Tibial nerve (tissue), 4 donors: Measurements from ENCODE around the gene MEPE. TPM values are rescaled to one million over a fixed set of nuclear protein-coding genes. Genes with fewer than 3 reads are reported as not detected.

Experiments used
- DNase-seq, 2 donors: peaks; one replicate each; pipeline ENCODE4 v3.0.0-alpha.2; 2019; ENCODE audit warnings: low spot score in 2 of 2
- H3K27ac ChIP-seq, 4 donors: fragments of 200-600 bp; sonication (generic) in 3 of 4; one replicate each; pipeline ENCODE4 v1.5.1; 2017 to 2019; ENCODE audit warnings: mild to moderate bottlenecking in 1 of 4
- H3K27me3 ChIP-seq, 2 donors: fragments of 200-600 bp; sonication (generic) in 1 of 2; one replicate each; pipeline versions ENCODE4 v1.5.1 to v1.6.0; 2017 to 2019
- H3K36me3 ChIP-seq, 3 donors: fragments of 200-600 bp; sonication (generic); one replicate each; pipeline ENCODE4 v1.5.1; 2018 to 2019
- H3K4me1 ChIP-seq, 4 donors: fragments of 200-600 bp; sonication (generic) in 3 of 4; one replicate each; pipeline ENCODE4 v1.5.1; 2017 to 2019
- H3K4me3 ChIP-seq, 4 donors: fragments of 200-600 bp; sonication (generic) in 3 of 4; one replicate each; pipeline ENCODE4 v1.5.1; 2017 to 2019; ENCODE audit warnings: mild to moderate bottlenecking in 1 of 4, moderate library complexity in 1 of 4
- H3K9me3 ChIP-seq, 4 donors: fragments of 200-600 bp; sonication (generic) in 3 of 4; one replicate each; pipeline ENCODE4 v1.5.1; 2017 to 2019
- EP300 ChIP-seq, 2 donors: sonication (generic); formaldehyde crosslinking; IDR thresholded peaks; one replicate each; pipeline ENCODE4 v1.6.1; 2017; ENCODE audit warnings: antibody characterized with exemption in 2 of 2, mild to moderate bottlenecking in 1 of 2
- POLR2A ChIP-seq, 2 donors: fragments of 450-650 bp; IDR thresholded peaks; one replicate each; pipeline ENCODE4 v1.6.1; 2017; ENCODE audit warnings: antibody characterized with exemption in 2 of 2, mild to moderate bottlenecking in 2 of 2, moderate library complexity in 2 of 2
- WGBS, 2 donors: methylation state at CpG; one replicate each; pipeline ENCODE4 v1.1.5; 2018; 5-methylcytosine and 5-hydroxymethylcytosine counted together
- total RNA-seq, 4 donors: library from RNA; depleted of rRNA; stranded (reverse); fragments of >200 nt; gene quantifications; one replicate each; pipeline ENCODE4 v1.1.0, GENCODE V29; 2016
- TF ChIP-seq, protein P1 (sequence below), 5 experiments: fragments of 200-600 bp in 3 of 5; fragments of 450-650 bp in 2 of 5; sonication (generic) in 3 of 5; IDR thresholded peaks; one replicate each; pipeline ENCODE4 v1.5.1; 2016 to 2019; ENCODE audit warnings: antibody characterized with exemption in 5 of 5, mild to moderate bottlenecking in 3 of 5, moderate library complexity in 2 of 5

MEPE gene
- total RNA-seq, 4 donors from 2014 or later: not detected

DNA sequence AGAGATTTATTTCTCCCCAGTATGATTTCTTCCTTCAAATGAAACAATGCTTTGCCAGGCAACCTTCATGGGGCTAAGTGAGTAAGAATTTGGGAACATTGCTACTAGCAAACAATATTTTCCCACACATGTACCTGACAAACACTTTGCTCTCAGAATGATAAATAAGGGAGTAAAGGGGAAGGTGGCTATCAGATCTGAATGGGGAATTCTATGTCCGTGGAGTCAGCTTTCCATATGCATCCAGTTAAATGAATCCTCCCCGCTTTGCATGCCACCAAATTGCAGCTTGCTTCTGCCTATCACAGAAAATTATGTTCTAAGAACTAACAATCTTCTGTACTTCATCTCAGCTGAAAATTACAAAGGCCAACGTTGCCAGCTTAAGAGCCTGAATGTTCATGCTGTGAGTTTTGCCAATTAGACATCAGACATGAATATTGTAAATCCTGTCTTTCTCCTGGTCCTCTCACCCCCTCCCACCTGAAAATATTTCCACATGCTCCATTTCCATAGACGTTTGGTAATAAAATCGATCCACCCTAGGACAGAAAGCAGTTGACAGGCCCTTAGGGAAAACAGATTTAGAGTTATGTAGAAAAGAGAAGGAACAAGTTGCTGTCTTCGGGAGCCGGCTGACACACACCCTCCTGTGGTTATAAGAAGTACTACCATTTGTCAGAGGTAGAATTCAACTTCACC lies 6.3 kb downstream of the MEPE start:
- whole genome bisulfite sequencing, 2 donors: 21 to 24% methylated on average over 7 of the region's 7 CpGs
- TF ChIP-seq POLR2A (IDR thresholded peaks at IDR 0.05) (no peak), EP300 (IDR thresholded peaks at IDR 0.05) (peak in 1 of 2 donors; percentile 38)
- TF ChIP-seq, protein P1, sequence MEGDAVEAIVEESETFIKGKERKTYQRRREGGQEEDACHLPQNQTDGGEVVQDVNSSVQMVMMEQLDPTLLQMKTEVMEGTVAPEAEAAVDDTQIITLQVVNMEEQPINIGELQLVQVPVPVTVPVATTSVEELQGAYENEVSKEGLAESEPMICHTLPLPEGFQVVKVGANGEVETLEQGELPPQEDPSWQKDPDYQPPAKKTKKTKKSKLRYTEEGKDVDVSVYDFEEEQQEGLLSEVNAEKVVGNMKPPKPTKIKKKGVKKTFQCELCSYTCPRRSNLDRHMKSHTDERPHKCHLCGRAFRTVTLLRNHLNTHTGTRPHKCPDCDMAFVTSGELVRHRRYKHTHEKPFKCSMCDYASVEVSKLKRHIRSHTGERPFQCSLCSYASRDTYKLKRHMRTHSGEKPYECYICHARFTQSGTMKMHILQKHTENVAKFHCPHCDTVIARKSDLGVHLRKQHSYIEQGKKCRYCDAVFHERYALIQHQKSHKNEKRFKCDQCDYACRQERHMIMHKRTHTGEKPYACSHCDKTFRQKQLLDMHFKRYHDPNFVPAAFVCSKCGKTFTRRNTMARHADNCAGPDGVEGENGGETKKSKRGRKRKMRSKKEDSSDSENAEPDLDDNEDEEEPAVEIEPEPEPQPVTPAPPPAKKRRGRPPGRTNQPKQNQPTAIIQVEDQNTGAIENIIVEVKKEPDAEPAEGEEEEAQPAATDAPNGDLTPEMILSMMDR (IDR thresholded peaks at IDR 0.05): peak; percentile 67 to 83 (median 77)
- H3K9me3 ChIP-seq: no peaks in the 10 kb centered on the region
- no peaks in the 10 kb centered on the region for H3K36me3 ChIP-seq
- peaks cover 0 to 24% (median 10%) of the 10 kb centered on the region in 4 donors for H3K4me1 ChIP-seq
- DNase-seq: peak in 1 of 2 donors; percentile 23
- H3K27me3 ChIP-seq: no peaks in the 10 kb centered on the region
- H3K27ac ChIP-seq: peak overlapping the region; percentile 11 to 85 (median 56)
- no peak overlapping the region for H3K4me3 ChIP-seq

DNA sequence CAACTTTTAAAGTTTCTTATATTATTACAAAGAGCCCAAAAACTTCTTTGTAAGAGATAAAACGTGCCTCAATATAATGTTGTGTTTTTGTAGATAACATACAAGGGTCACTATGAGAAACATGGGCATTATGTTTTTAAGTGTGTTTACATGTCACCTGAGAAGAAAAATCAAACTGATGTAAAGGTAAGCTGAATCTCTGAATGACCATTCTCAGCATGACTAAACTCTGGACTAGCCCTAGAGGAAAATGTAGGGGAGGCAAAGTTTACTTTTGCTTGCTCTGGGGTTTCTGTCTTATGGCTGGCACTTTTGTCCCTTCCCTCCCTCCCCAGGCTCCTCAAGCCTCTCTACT lies 6.8 kb downstream of the MEPE start:
- Histone ChIP-seq H3K27me3 (no peaks in the 10 kb centered on the region), H3K27ac (peak overlapping the region in 3 of 4 donors; percentile 42 to 85 (median 70)), H3K9me3 (no peaks in the 10 kb centered on the region), H3K4me3 (no peak overlapping the region), H3K36me3 (no peaks in the 10 kb centered on the region), H3K4me1 (peaks cover 0 to 29% (median 10%) of the 10 kb centered on the region in 4 donors)
- WGBS, 2 donors: 0 to 7% methylated on average over 1 of the region's 1 CpG
- TF ChIP-seq EP300 (IDR thresholded peaks at IDR 0.05): no peak
- TF ChIP-seq, protein P1 (IDR thresholded peaks at IDR 0.05): peak in 1 of 5 experiments; percentile 30
- no peak for DNase-seq

DNA sequence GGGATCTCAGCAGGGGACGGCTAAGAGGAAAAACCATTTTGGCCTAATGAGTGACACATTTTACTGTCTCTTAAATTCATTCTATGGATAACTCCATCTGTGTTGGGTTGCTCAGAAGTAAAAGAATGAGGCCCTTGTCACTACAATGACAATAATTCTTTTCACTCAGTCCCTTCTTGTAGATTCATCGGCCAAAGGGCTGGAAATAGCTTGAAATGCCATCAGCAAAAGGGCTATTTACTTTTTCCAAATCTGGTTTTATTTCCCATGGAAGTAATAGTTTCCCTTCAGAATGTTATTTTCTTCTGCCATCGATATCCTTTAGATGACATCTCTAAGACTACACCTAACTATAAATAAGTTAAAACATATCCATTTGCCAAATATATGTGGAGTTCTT lies 7.4 kb downstream of the MEPE start:
- 45% methylated on average over 3 of the region's 3 CpGs for WGBS, 2 donors
- no peaks in the 10 kb centered on the region for H3K36me3 ChIP-seq
- H3K4me1 ChIP-seq: peaks cover 0 to 34% (median 10%) of the 10 kb centered on the region in 4 donors
- H3K4me3 ChIP-seq: no peak overlapping the region
- no peak for TF ChIP-seq POLR2A (IDR thresholded peaks at IDR 0.05)
- TF ChIP-seq, protein P1 (IDR thresholded peaks at IDR 0.05): no peak
- no peak for TF ChIP-seq EP300 (IDR thresholded peaks at IDR 0.05)
- no peak for DNase-seq
- no peaks in the 10 kb centered on the region for H3K9me3 ChIP-seq
- H3K27ac ChIP-seq: peak overlapping the region in 3 of 4 donors; percentile 26 to 85 (median 70)
- no peaks in the 10 kb centered on the region for H3K27me3 ChIP-seq

DNA sequence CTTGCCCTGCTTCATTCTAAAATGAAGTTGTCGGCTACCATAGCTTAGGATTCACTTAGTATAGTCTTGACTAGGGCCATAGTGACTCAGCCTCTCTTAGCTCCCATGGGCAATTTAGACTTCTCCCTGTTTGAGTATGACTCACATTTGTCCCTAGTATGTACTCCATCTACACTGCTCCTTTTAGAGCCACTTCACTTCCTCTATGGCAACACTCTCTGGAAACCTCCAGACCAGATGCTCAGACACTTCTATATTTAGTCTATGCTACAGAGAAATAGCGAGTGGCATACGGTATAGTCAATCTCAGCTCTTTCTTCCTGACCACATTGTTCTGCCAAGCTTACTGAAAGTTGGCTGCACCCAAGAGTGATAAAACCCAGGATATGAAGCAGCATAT lies 11.2 kb downstream of the MEPE start:
- WGBS, 2 donors: 54 to 67% methylated on average over 3 of the region's 3 CpGs
- Histone ChIP-seq H3K9me3 (no peaks in the 10 kb centered on the region), H3K27ac (peak overlapping the region in 2 of 4 donors; percentile 57 to 65), H3K4me1 (peaks cover 0 to 34% (median 11%) of the 10 kb centered on the region in 4 donors), H3K27me3 (no peaks in the 10 kb centered on the region), H3K4me3 (no peak overlapping the region), H3K36me3 (no peaks in the 10 kb centered on the region)
- TF ChIP-seq EP300 (IDR thresholded peaks at IDR 0.05): peak in 1 of 2 donors; percentile 81
- no peak for TF ChIP-seq POLR2A (IDR thresholded peaks at IDR 0.05)
- peak in 1 of 2 donors; percentile 26 for DNase-seq

DNA sequence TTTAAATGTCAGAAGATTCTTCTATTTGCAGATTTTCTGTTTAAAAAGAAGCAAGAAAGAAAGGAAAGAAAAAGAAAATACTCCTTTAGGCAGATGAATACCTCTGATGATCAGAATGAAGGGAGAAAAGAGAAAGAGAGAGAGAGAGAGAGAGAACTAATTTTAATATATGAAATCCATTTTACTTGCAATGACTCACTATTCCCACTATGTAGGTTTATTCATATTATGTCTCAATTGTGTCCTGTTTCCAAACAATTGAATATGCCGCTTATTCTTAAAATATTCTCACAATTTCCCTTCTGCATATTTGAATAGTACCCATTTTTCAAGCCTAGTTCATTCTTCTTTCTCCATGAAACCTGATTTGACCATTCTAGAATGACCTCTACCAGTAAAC lies 11.7 kb downstream of the MEPE start:
- Histone ChIP-seq H3K27me3 (no peaks in the 10 kb centered on the region), H3K4me3 (no peak overlapping the region), H3K36me3 (no peaks in the 10 kb centered on the region), H3K27ac (peak overlapping the region in 2 of 4 donors; percentile 57 to 65), H3K9me3 (no peaks in the 10 kb centered on the region), H3K4me1 (peaks cover 0 to 35% (median 8%) of the 10 kb centered on the region in 4 donors)
- 49 to 56% methylated on average over 1 of the region's 1 CpG for WGBS, 2 donors
- DNase-seq: no peak
- TF ChIP-seq, protein P1 (IDR thresholded peaks at IDR 0.05): no peak
- TF ChIP-seq POLR2A (IDR thresholded peaks at IDR 0.05): no peak
- TF ChIP-seq EP300 (IDR thresholded peaks at IDR 0.05): no peak
